ENCODE results near the gene DGCR2.
"Not testable (repeated sequence)": the region's sequence is repeated elsewhere in the genome, so short reads cannot be mapped to it uniquely, and the experiment has no call there.

DGCR2 gene

GRCh38 chr22:19038728-19039447 is 83.3 kb downstream of the DGCR2 start:
- no peak for DNase-seq
- in situ Hi-C loops (cut with MboI; ENCODE audit: low pct_unique_long_range_greater_than_20kb, low sequenced_read_pairs), result no loop called here

GRCh38 chr22:19038164-19038546 is 84.1 kb downstream of the DGCR2 start:
- in situ Hi-C loops (cut with MboI; ENCODE audit: low pct_unique_long_range_greater_than_20kb, low sequenced_read_pairs), result no loop called here
- DNase-seq, result no peak

- in situ Hi-C loops (cut with MboI; ENCODE audit: low pct_unique_long_range_greater_than_20kb, low sequenced_read_pairs), result no loop called here
These were observed 84.7 kb downstream of the DGCR2 start for GRCh38 chr22:19037282-19038163.

GRCh38 chr22:19036523-19037273 is 85.5 kb downstream of the DGCR2 start:
- in situ Hi-C loops (cut with MboI; ENCODE audit: low pct_unique_long_range_greater_than_20kb, low sequenced_read_pairs), result no loop called here
- DNase-seq, result peak; percentile 19

More at GRCh38 chr22:19037282-19038163, 84.7 kb downstream of the DGCR2 start:
- DNase-seq, result no peak

- DNase-seq, result no peak
- in situ Hi-C loops (cut with MboI; ENCODE audit: low pct_unique_long_range_greater_than_20kb, low sequenced_read_pairs), result no loop called here
These were observed 86.0 kb downstream of the DGCR2 start for GRCh38 chr22:19036229-19036522.

GRCh38 chr22:19035474-19036228 is 86.6 kb downstream of the DGCR2 start:
- in situ Hi-C loops (cut with MboI; ENCODE audit: low pct_unique_long_range_greater_than_20kb, low sequenced_read_pairs), result no loop called here
- DNase-seq, result peak; percentile 39

- in situ Hi-C loops (cut with MboI; ENCODE audit: low pct_unique_long_range_greater_than_20kb, low sequenced_read_pairs), result not testable (repeated sequence)
These were observed 87.1 kb downstream of the DGCR2 start for GRCh38 chr22:19035126-19035473.

GRCh38 chr22:19034724-19035120 is 87.5 kb downstream of the DGCR2 start:
- DNase-seq; in situ Hi-C loops (cut with MboI; ENCODE audit: low pct_unique_long_range_greater_than_20kb, low sequenced_read_pairs): not testable (repeated sequence)

More at GRCh38 chr22:19035126-19035473, 87.1 kb downstream of the DGCR2 start:
- not testable (repeated sequence) for DNase-seq

- in situ Hi-C loops (cut with MboI; ENCODE audit: low pct_unique_long_range_greater_than_20kb, low sequenced_read_pairs); DNase-seq: not testable (repeated sequence)
These were observed 88.0 kb downstream of the DGCR2 start for GRCh38 chr22:19034031-19034723.

GRCh38 chr22:19033568-19033905 is 88.7 kb downstream of the DGCR2 start:
- in situ Hi-C loops (cut with MboI; ENCODE audit: low pct_unique_long_range_greater_than_20kb, low sequenced_read_pairs); DNase-seq: not testable (repeated sequence)

- DNase-seq; in situ Hi-C loops (cut with MboI; ENCODE audit: low pct_unique_long_range_greater_than_20kb, low sequenced_read_pairs): not testable (repeated sequence)
These were observed 89.2 kb downstream of the DGCR2 start for GRCh38 chr22:19032898-19033567.

- in situ Hi-C loops (cut with MboI; ENCODE audit: low pct_unique_long_range_greater_than_20kb, low sequenced_read_pairs); DNase-seq: not testable (repeated sequence)
These were observed 89.9 kb downstream of the DGCR2 start for GRCh38 chr22:19032156-19032785.

- DNase-seq; in situ Hi-C loops (cut with MboI; ENCODE audit: low pct_unique_long_range_greater_than_20kb, low sequenced_read_pairs): not testable (repeated sequence)
These were observed 91.3 kb downstream of the DGCR2 start for GRCh38 chr22:19030889-19031252.

- in situ Hi-C loops (cut with MboI; ENCODE audit: low pct_unique_long_range_greater_than_20kb, low sequenced_read_pairs); DNase-seq: not testable (repeated sequence)
These were observed 91.9 kb downstream of the DGCR2 start for GRCh38 chr22:19030226-19030888.

- DNase-seq; in situ Hi-C loops (cut with MboI; ENCODE audit: low pct_unique_long_range_greater_than_20kb, low sequenced_read_pairs): not testable (repeated sequence)
These were observed 92.8 kb downstream of the DGCR2 start for GRCh38 chr22:19029113-19030103.

- in situ Hi-C loops (cut with MboI; ENCODE audit: low pct_unique_long_range_greater_than_20kb, low sequenced_read_pairs); DNase-seq: not testable (repeated sequence)
These were observed 94.2 kb downstream of the DGCR2 start for GRCh38 chr22:19028060-19028455.
